Liver (tissue), 9 donors: ENCODE results near the gene CCR7. TPM values are rescaled to one million over a fixed set of nuclear protein-coding genes. Genes with fewer than 3 reads are reported as not detected.

Experiments
- DNase-seq: peaks from one replicate; pipeline ENCODE4 v3.0.0-alpha.2; 2017; ENCODE audit warnings: low spot score
- H3K27ac ChIP-seq, 2 donors: one replicate each; pipeline ENCODE4 v1.7.0; 2013; ENCODE audit warnings: inconsistent platforms in 2 of 2, low read length in 2 of 2, control low read depth in 1 of 2, low read depth in 1 of 2, mild to moderate bottlenecking in 1 of 2
- H3K27me3 ChIP-seq, 4 donors: one replicate each; pipeline versions ENCODE4 v1.6.1 to v1.7.0; 2013; ENCODE audit warnings: low read length in 3 of 4, inconsistent platforms in 1 of 4, mild to moderate bottlenecking in 1 of 4, moderate library complexity in 1 of 4; ENCODE audit not compliant: control insufficient read depth in 4 of 4, insufficient read depth in 4 of 4
- H3K36me3 ChIP-seq, 4 donors: one replicate each; pipeline versions ENCODE4 v1.6.1 to v1.7.0; 2013; ENCODE audit warnings: low read length in 3 of 4, mild to moderate bottlenecking in 3 of 4, low read depth in 1 of 4, moderate library complexity in 1 of 4; ENCODE audit not compliant: control insufficient read depth in 4 of 4, insufficient read depth in 3 of 4
- H3K4me1 ChIP-seq, 4 donors: one replicate each; pipeline versions ENCODE4 v1.6.1 to v1.7.0; 2013; ENCODE audit warnings: low read length in 3 of 4, mild to moderate bottlenecking in 3 of 4, moderate library complexity in 1 of 4; ENCODE audit not compliant: control insufficient read depth in 4 of 4, insufficient read depth in 4 of 4
- H3K4me3 ChIP-seq, 3 donors: one replicate each; pipeline versions ENCODE4 v1.6.1 to v1.7.0; 2013; ENCODE audit warnings: low read length in 3 of 3, control low read depth in 1 of 3, low read depth in 1 of 3, mild to moderate bottlenecking in 1 of 3
- H3K9ac ChIP-seq, 2 donors: one replicate each; pipeline ENCODE4 v1.7.0; 2013; ENCODE audit warnings: low read length in 2 of 2, mild to moderate bottlenecking in 2 of 2, moderate library complexity in 2 of 2, control low read depth in 1 of 2, low read depth in 1 of 2
- H3K9me3 ChIP-seq, 4 donors: one replicate each; pipeline versions ENCODE4 v1.6.1 to v1.7.0; 2013; ENCODE audit warnings: low read length in 3 of 4; ENCODE audit not compliant: control insufficient read depth in 4 of 4
- ATF3 ChIP-seq: IDR thresholded peaks from 2 replicates; pipeline ENCODE4 v1.6.1; 2016; ENCODE audit warnings: antibody characterized with exemption
- CTCF ChIP-seq: fragments of 150-350 bp; IDR thresholded peaks from 2 replicates; pipeline ENCODE4 v1.5.1; 2017; ENCODE audit warnings: improper control_type of control experiment, low read depth, low read length; ENCODE audit not compliant: missing input control
- EGR1 ChIP-seq, 2 donors: IDR thresholded peaks; 2 replicates each; pipeline ENCODE4 v1.6.1; 2016 to 2018; ENCODE audit warnings: antibody characterized with exemption in 2 of 2, low read depth in 2 of 2
- FOXA1 ChIP-seq: IDR thresholded peaks from 2 replicates; pipeline ENCODE4 v1.6.1; 2016; ENCODE audit warnings: antibody characterized with exemption
- FOXA2 ChIP-seq: IDR thresholded peaks from 2 replicates; pipeline ENCODE4 v1.6.1; 2016; ENCODE audit warnings: antibody characterized with exemption
- GABPA ChIP-seq, 2 donors: IDR thresholded peaks in 1 of 2; conservative IDR thresholded peaks in 1 of 2; 2 replicates each; pipeline ENCODE4 v1.6.1; 2016; ENCODE audit warnings: antibody characterized with exemption in 2 of 2, mild to moderate bottlenecking in 1 of 2, moderate library complexity in 1 of 2
- HNF4A ChIP-seq, 2 donors: conservative IDR thresholded peaks; 2 replicates each; pipeline ENCODE4 v1.6.1; 2016; ENCODE audit warnings: antibody characterized with exemption in 2 of 2, mild to moderate bottlenecking in 2 of 2
- HNF4G ChIP-seq: IDR thresholded peaks from 2 replicates; pipeline ENCODE4 v1.6.1; 2016; ENCODE audit warnings: antibody characterized with exemption
- JUND ChIP-seq, 2 donors: IDR thresholded peaks; 2 replicates each; pipeline ENCODE4 v1.6.1; 2016; ENCODE audit warnings: antibody characterized with exemption in 2 of 2
- MAX ChIP-seq: IDR thresholded peaks from 2 replicates; pipeline ENCODE4 v1.6.1; 2016; ENCODE audit warnings: antibody characterized with exemption
- NR2F2 ChIP-seq: IDR thresholded peaks from 2 replicates; pipeline ENCODE4 v1.6.1; 2016; ENCODE audit warnings: antibody characterized with exemption
- RAD21 ChIP-seq, 2 donors: IDR thresholded peaks; 2 replicates each; pipeline ENCODE4 v1.6.1; 2016; ENCODE audit warnings: antibody characterized with exemption in 2 of 2, mild to moderate bottlenecking in 2 of 2
- REST ChIP-seq: IDR thresholded peaks from 2 replicates; pipeline ENCODE4 v1.6.1; 2016; ENCODE audit warnings: antibody characterized with exemption, mild to moderate bottlenecking
- RXRA ChIP-seq, 2 donors: IDR thresholded peaks; 2 replicates each; pipeline ENCODE4 v1.6.1; 2017 to 2018; ENCODE audit warnings: antibody characterized with exemption in 2 of 2, mild to moderate bottlenecking in 1 of 2
- SP1 ChIP-seq: IDR thresholded peaks from 2 replicates; pipeline ENCODE4 v1.6.1; 2018; ENCODE audit warnings: antibody characterized with exemption, mild to moderate bottlenecking
- TAF1 ChIP-seq: conservative IDR thresholded peaks from 2 replicates; pipeline ENCODE4 v1.6.1; 2016; ENCODE audit warnings: antibody characterized with exemption, mild to moderate bottlenecking
- YY1 ChIP-seq: IDR thresholded peaks from 2 replicates; pipeline ENCODE4 v1.6.1; 2016; ENCODE audit warnings: antibody characterized with exemption, mild to moderate bottlenecking
- ZBTB33 ChIP-seq: IDR thresholded peaks from 2 replicates; pipeline ENCODE4 v1.6.1; 2016; ENCODE audit warnings: antibody characterized with exemption
- WGBS: extraction: QIAGEN DNeasy Blood & Tissue Kit; methylation state at CpG from one replicate; pipeline ENCODE4 v1.1.7; 2013; 5-methylcytosine and 5-hydroxymethylcytosine counted together
- polyA plus RNA-seq, 2 donors: library from polyadenylated mRNA; stranded (reverse) in 1 of 2; unstranded in 1 of 2; fragments of 200-250 nt in 1 of 2; fragments of >200 nt in 1 of 2; fragmentation: Nextera tagmentation in 1 of 2; extraction: Ambion mirVana in 1 of 2; gene quantifications; one replicate each; pipeline versions ENCODE4 v1.2.1 to v1.2.3, GENCODE V29; 2013 to 2015
- total RNA-seq, 2 donors: library from RNA; depleted of rRNA; stranded (reverse); fragments of >200 nt; gene quantifications; one replicate each; pipeline ENCODE4 v1.2.3, GENCODE V29; 2014
- donor health status: healthy.
- donor health status: healthy.
- donor health status: healthy.
- donor health status: healthy.
- donor health status: healthy.

Gene CCR7
- total and polyA plus RNA-seq, 4 donors, result 0.08 to 0.89 (median 0.28) TPM

- no peaks in the 10 kb centered on the region for H3K36me3 ChIP-seq
- H3K27ac ChIP-seq, result no peak overlapping the region
- DNase-seq, result no peak
- H3K9ac ChIP-seq, result no peak overlapping the region
- WGBS, result 94% methylated on average over 5 of the region's 5 CpGs
- TF ChIP-seq HNF4A (conservative IDR thresholded peaks at IDR 0.05) (no peak), REST (no peak), ZBTB33 (no peak), CTCF (no peak), ATF3 (no peak), EGR1 (IDR thresholded peaks at IDR 0.05; ENCODE audit: low read depth in 2 of 2) (no peak), RAD21 (IDR thresholded peaks at IDR 0.05) (no peak), RXRA (IDR thresholded peaks at IDR 0.05) (no peak), NR2F2 (no peak), GABPA (IDR thresholded peaks at IDR 0.05 in 1 of 2, conservative IDR thresholded peaks at IDR 0.05 in 1 of 2) (no peak), YY1 (no peak), FOXA1 (no peak), FOXA2 (no peak), TAF1 (no peak), JUND (IDR thresholded peaks at IDR 0.05) (no peak), HNF4G (no peak), MAX (no peak), SP1 (no peak)
- no peak overlapping the region for H3K4me3 ChIP-seq
- H3K9me3 ChIP-seq, result peaks cover 0 to 7% (median 0%) of the 10 kb centered on the region in 4 donors
- no peaks in the 10 kb centered on the region for H3K27me3 ChIP-seq
- H3K4me1 ChIP-seq, result no peaks in the 10 kb centered on the region
These were observed 42.3 kb downstream of the CCR7 start for GRCh38 chr17:40522961-40523310.
